GM12878 (cell line): ENCODE results near the gene AP2A2. TPM values are rescaled to one million over a fixed set of nuclear protein-coding genes. Genes with fewer than 3 reads are reported as not detected.

Source experiments
- ATAC-seq: fragments of 200-7000 bp; cut with Tn5 transposase; 3 replicates; pipeline ENCODE4 v1.9.1; 2020; ENCODE audit warnings: mild to moderate bottlenecking, moderate library complexity
- BruUV-seq: library from RNA; stranded (reverse); fragments of 400-500 nt; replicated peaks from 2 replicates; lab custom pipeline; 2021; lab: Mats Ljungman, UMichigan
- CTCF ChIA-PET: fragments of 300-600 bp; sonication (Branson Sonifier 250); formaldehyde crosslinking; extraction: SDS; loops from one replicate; lab custom pipeline; 2021; ENCODE audit warnings: inconsistent platforms; lab: Yijun Ruan, JAX
- POLR2A ChIA-PET: fragments of 350-600 bp; formaldehyde crosslinking; extraction: SDS; loops from one replicate; lab custom pipeline; 2021; ENCODE audit warnings: inconsistent platforms; lab: Charles Lee
- RAD21 ChIA-PET: fragments of 300-600 bp; sonication (Branson Sonifier 250); formaldehyde crosslinking; loops from one replicate; lab custom pipeline; 2023; ENCODE audit warnings: antibody characterized with exemption; ENCODE audit not compliant: unreplicated experiment; lab: Charles Lee
- SMC1A ChIA-PET: fragments of 300-600 bp; sonication (Branson Sonifier 250); formaldehyde crosslinking; loops from one replicate; lab custom pipeline; 2023; ENCODE audit not compliant: unreplicated experiment, uncharacterized antibody; lab: Charles Lee
- DNase-seq: peaks from one replicate; pipeline ENCODE4 v3.0.0-alpha.2; 2011; ENCODE audit warnings: low read depth, low spot score
- FAIRE-seq: peaks from 3 replicates; lab custom pipeline; 2011; peaks lifted over from hg19 to GRCh38; lab: Jason Lieb, UNC
- H2AFZ ChIP-seq: 2 replicates; pipeline ENCODE4 v1.6.0; 2011; ENCODE audit warnings: low read depth, low read length, control low read depth; ENCODE audit not compliant: control insufficient read depth
- H3K27ac ChIP-seq: 2 replicates; pipeline ENCODE4 v1.5.1; 2011; ENCODE audit warnings: control low read depth; ENCODE audit not compliant: control insufficient read depth, insufficient read depth
- H3K27me3 ChIP-seq, 2 experiments: replicated peaks in 1 of 2; 2 replicates each; pipeline versions ENCODE4 v1.6.0 to v1.6.1; 2011; ENCODE audit warnings: low read length in 1 of 2; ENCODE audit not compliant: control insufficient read depth in 2 of 2, insufficient read depth in 2 of 2
- H3K36me3 ChIP-seq, 2 experiments: 2 replicates each; pipeline ENCODE4 v1.5.1; 2011; ENCODE audit warnings: low read length in 1 of 2; ENCODE audit not compliant: control insufficient read depth in 2 of 2, insufficient read depth in 2 of 2
- H3K4me1 ChIP-seq: 2 replicates; pipeline ENCODE4 v1.6.1; 2011; ENCODE audit warnings: mild to moderate bottlenecking, low read length, moderate library complexity, mixed read lengths; ENCODE audit not compliant: control insufficient read depth, insufficient read depth
- H3K4me2 ChIP-seq: 2 replicates; pipeline ENCODE4 v1.6.0; 2011; ENCODE audit warnings: control low read depth; ENCODE audit not compliant: control insufficient read depth, insufficient read depth
- H3K4me3 ChIP-seq: fragments of 200-600 bp; sonication (generic); 2 replicates; pipeline ENCODE4 v1.5.1; 2016
- H3K79me2 ChIP-seq: 2 replicates; pipeline ENCODE4 v1.6.0; 2011; ENCODE audit warnings: low read length; ENCODE audit not compliant: control insufficient read depth, insufficient read depth
- H3K9ac ChIP-seq: 2 replicates; pipeline ENCODE4 v1.8.0; 2011; ENCODE audit warnings: low read length, control low read depth, mixed read lengths; ENCODE audit not compliant: control insufficient read depth, insufficient read depth
- H3K9me3 ChIP-seq: replicated peaks from 3 replicates; pipeline ENCODE4 v1.5.1; 2011; ENCODE audit warnings: mild to moderate bottlenecking, low read length; ENCODE audit not compliant: control insufficient read depth, insufficient read depth
- H4K20me1 ChIP-seq: 2 replicates; pipeline ENCODE4 v1.6.0; 2011; ENCODE audit not compliant: control insufficient read depth, insufficient read depth
- ATF7 ChIP-seq: fragments of 450-650 bp; IDR thresholded peaks from 2 replicates; pipeline ENCODE4 v1.6.1; 2016; ENCODE audit warnings: low read depth, mild to moderate bottlenecking
- BHLHE40 ChIP-seq, 2 experiments: fragments of 450-650 bp in 1 of 2; IDR thresholded peaks; 2 replicates each; pipeline ENCODE4 v1.6.1; 2011 to 2017; ENCODE audit warnings: low read depth in 2 of 2, borderline replicate concordance in 1 of 2, improper control_type of control experiment in 1 of 2, low read length in 1 of 2, mild to moderate bottlenecking in 1 of 2
- BRCA1 ChIP-seq: IDR thresholded peaks from 2 replicates; pipeline ENCODE4 v1.6.1; 2011; ENCODE audit warnings: low read depth, low read length, improper control_type of control experiment
- CBFB ChIP-seq: IDR thresholded peaks from 2 replicates; pipeline ENCODE4 v1.6.1; 2016; ENCODE audit warnings: antibody characterized with exemption, low read depth
- CUX1 ChIP-seq: IDR thresholded peaks from 2 replicates; pipeline ENCODE4 v1.6.1; 2012; ENCODE audit warnings: improper control_type of control experiment, low read depth, low read length; ENCODE audit not compliant: insufficient replicate concordance
- E2F4 ChIP-seq: IDR thresholded peaks from 2 replicates; pipeline ENCODE4 v1.6.1; 2012; ENCODE audit warnings: low read depth, low read length, improper control_type of control experiment
- ELK1 ChIP-seq: IDR thresholded peaks from 2 replicates; pipeline ENCODE4 v1.6.1; 2012; ENCODE audit warnings: low read depth, low read length, improper control_type of control experiment
- ETV6 ChIP-seq, 2 experiments: fragments of 450-650 bp in 1 of 2; IDR thresholded peaks in 1 of 2; conservative IDR thresholded peaks in 1 of 2; 2 replicates each; pipeline ENCODE4 v1.6.1; 2014; ENCODE audit warnings: antibody characterized with exemption in 1 of 2, borderline replicate concordance in 1 of 2, low read depth in 1 of 2, mild to moderate bottlenecking in 1 of 2, moderate library complexity in 1 of 2
- FOXM1 ChIP-seq: IDR thresholded peaks from 2 replicates; pipeline ENCODE4 v1.6.1; 2012; ENCODE audit warnings: low read depth, mild to moderate bottlenecking, inconsistent platforms, low read length, moderate library complexity
- MTA3 ChIP-seq: IDR thresholded peaks from 2 replicates; pipeline ENCODE4 v1.6.1; 2012; ENCODE audit warnings: low read length, inconsistent platforms, borderline replicate concordance
- NFXL1 ChIP-seq: fragments of 450-650 bp; IDR thresholded peaks from 2 replicates; pipeline ENCODE4 v1.6.1; 2017; ENCODE audit warnings: antibody characterized with exemption, mild to moderate bottlenecking, borderline replicate concordance
- POLR2AphosphoS2 ChIP-seq: IDR thresholded peaks from 2 replicates; pipeline ENCODE4 v1.6.1; 2011; ENCODE audit warnings: low read depth, mild to moderate bottlenecking, low read length, improper control_type of control experiment, moderate library complexity
- SUPT20H ChIP-seq: IDR thresholded peaks from 2 replicates; pipeline ENCODE4 v1.6.1; 2011; ENCODE audit warnings: low read depth, mild to moderate bottlenecking, low read length, moderate library complexity, borderline replicate concordance; ENCODE audit not compliant: control insufficient read depth
- TARDBP ChIP-seq: IDR thresholded peaks from 2 replicates; pipeline ENCODE4 v1.6.1; 2016; ENCODE audit warnings: borderline replicate concordance
- USF2 ChIP-seq: IDR thresholded peaks from 2 replicates; pipeline ENCODE4 v1.6.1; 2011; ENCODE audit warnings: low read depth, low read length, improper control_type of control experiment, borderline replicate concordance
- YBX1 ChIP-seq: fragments of 450-650 bp; IDR thresholded peaks from 2 replicates; pipeline ENCODE4 v1.6.1; 2016; ENCODE audit warnings: antibody characterized with exemption
- ZNF24 ChIP-seq: fragments of 450-650 bp; IDR thresholded peaks from 2 replicates; pipeline ENCODE4 v1.6.1; 2017; ENCODE audit warnings: antibody characterized with exemption, mild to moderate bottlenecking
- WGBS: methylation state at CpG from one replicate; pipeline ENCODE4 v1.1.6; 2016; ENCODE audit warnings: low lambda C conversion rate; ENCODE audit not compliant: insufficient replicate concordance, insufficient coverage; ENCODE audit errors: missing lambda C conversion rate; 5-methylcytosine and 5-hydroxymethylcytosine counted together
- in situ Hi-C: fragments of 300-500 bp; cut with MboI; formaldehyde crosslinking; loops from 9 replicates; pipeline ENCODE4 v1.14.3; 2018; ENCODE audit warnings: mixed read lengths
- intact Hi-C: fragments of 100-400 bp; cut with micrococcal nuclease; formaldehyde crosslinking; loops from one replicate; pipeline ENCODE4 v1.14.2; 2022; ENCODE audit not compliant: unreplicated experiment
- polyA plus RNA-seq, 11 experiments: library from polyadenylated mRNA; depleted of rRNA in 4 of 11; unstranded in 6 of 11; stranded (reverse) in 5 of 11; fragments of >200 nt; fragmentation: Nextera tagmentation in 4 of 11; fragmentation: Illumina TruSeq in 1 of 11; extraction: Ambion mirVana in 4 of 11; extraction: Trizol in 1 of 11; gene quantifications; 1 replicate in 1 of 11; 2 replicates in 10 of 11; pipeline versions ENCODE4 v1.2.1 to v1.2.3, GENCODE V29; 2011 to 2016; ENCODE audit warnings: inconsistent platforms in 2 of 11, missing spikeins in 2 of 11, low read depth in 1 of 11
- total RNA-seq, 4 experiments: library from RNA; depleted of rRNA in 3 of 4; stranded (reverse); fragments of >200 nt in 3 of 4; fragmentation: Illumina TruSeq in 1 of 4; extraction: Trizol in 1 of 4; gene quantifications; 2 replicates each; pipeline versions ENCODE4 v1.2.1 to v1.2.3, GENCODE V29; 2013 to 2021

The AP2A2 gene
- total and polyA plus RNA-seq, 10 of the 15 experiments (the other 5 are each of a cell fraction or from before 2014, with no cell fraction given): 0.58 to 48.8 (median 18.2) TPM

- Histone ChIP-seq H3K4me3 (no peak overlapping the region), H3K4me1 (no peaks in the 10 kb centered on the region), H3K9ac (no peak overlapping the region), H3K4me2 (no peak overlapping the region), H3K27ac (no peak overlapping the region), H3K79me2 (no peaks in the 10 kb centered on the region), H3K9me3 (no peaks in the 10 kb centered on the region), H2AFZ (no peak overlapping the region), H3K36me3 (peaks cover 2 to 4% of the 10 kb centered on the region in 2 experiments; a peak in 3 of 4 replicates), H4K20me1 (no peaks in the 10 kb centered on the region), H3K27me3 (no peaks in the 10 kb centered on the region)
- no peak for FAIRE-seq
- RAD21 ChIA-PET: no interaction called here
- intact Hi-C loops: no loop called here
- POLR2A ChIA-PET: no interaction called here
- BruUV-seq: no TSS peak
- WGBS: 98% methylated on average over 12 of the region's 12 CpGs
- CTCF ChIA-PET: no interaction called here
- DNase-seq: no peak
- in situ Hi-C loops: no loop called here
- SMC1A ChIA-PET: no interaction called here
- no peak for ATAC-seq
- TF ChIP-seq CUX1 (no peak), ELK1 (no peak), CBFB (no peak), ATF7 (no peak), SUPT20H (no peak), MTA3 (no peak), TARDBP (no peak), YBX1 (no peak), E2F4 (no peak), BRCA1 (no peak), ETV6 (conservative IDR thresholded peaks at IDR 0.05 in 1 of 2, IDR thresholded peaks at IDR 0.05 in 1 of 2; ENCODE audit: borderline replicate concordance in 1 of 2, low read depth in 1 of 2) (no peak), ZNF24 (no peak), BHLHE40 (IDR thresholded peaks at IDR 0.05; ENCODE audit: borderline replicate concordance in 1 of 2, low read depth in 2 of 2, low read length in 1 of 2) (no peak), FOXM1 (no peak), USF2 (no peak), POLR2AphosphoS2 (no peak), NFXL1 (no peak)
Measured at GRCh38 chr11:1013631-1013935, 87.9 kb downstream of the AP2A2 start.
